ENCODE results near the gene PRDX5. TPM values are rescaled to one million over a fixed set of nuclear protein-coding genes. Genes with fewer than 3 reads are reported as not detected.

Gene PRDX5
- total RNA-seq, 4 donors from 2014 or later: 179 to 260 (median 181) TPM

- no peaks in the 10 kb centered on the region for H3K36me3 ChIP-seq
- H3K27me3 ChIP-seq: no peaks in the 10 kb centered on the region
- no peaks in the 10 kb centered on the region for H3K9me3 ChIP-seq
- no peak for ATAC-seq
- H3K4me3 ChIP-seq: no peak overlapping the region
- H3K4me1 ChIP-seq: peaks cover 0 to 3% (median 0%) of the 10 kb centered on the region in 3 donors
- 82% methylated on average over 2 of the region's 11 CpGs; no CpG with 5 or more reads in 1 of the 2 donors for WGBS, 2 donors (ENCODE audit: low coverage in 1 of 2)
- no peak for TF ChIP-seq EP300 (IDR thresholded peaks at IDR 0.05)
- TF ChIP-seq CTCF (IDR thresholded peaks at IDR 0.05): no peak
- TF ChIP-seq POLR2A (IDR thresholded peaks at IDR 0.05): no peak
- TF ChIP-seq POLR2AphosphoS5 (IDR thresholded peaks at IDR 0.05): no peak
- H3K27ac ChIP-seq: no peak overlapping the region
Measured at GRCh38 chr11:64349404-64349803, 31.5 kb downstream of the PRDX5 start.

GRCh38 chr11:64351136-64351631 is 33.3 kb downstream of the PRDX5 start:
- ATAC-seq: no peak

GRCh38 chr11:64352099-64352994 is 34.4 kb downstream of the PRDX5 start:
- H3K27ac ChIP-seq: no peak overlapping the region
- TF ChIP-seq POLR2AphosphoS5 (IDR thresholded peaks at IDR 0.05) (no peak), POLR2A (IDR thresholded peaks at IDR 0.05) (no peak), CTCF (IDR thresholded peaks at IDR 0.05) (no peak), EP300 (IDR thresholded peaks at IDR 0.05) (no peak)
- no peak overlapping the region for H3K4me3 ChIP-seq
- peaks cover 0 to 23% (median 4%) of the 10 kb centered on the region in 3 donors for H3K4me1 ChIP-seq
- H3K9me3 ChIP-seq: no peaks in the 10 kb centered on the region
- H3K27me3 ChIP-seq: no peaks in the 10 kb centered on the region
- ATAC-seq: no peak
- no peaks in the 10 kb centered on the region for H3K36me3 ChIP-seq
- WGBS, 2 donors (ENCODE audit: low coverage in 1 of 2): no CpG with 5 or more reads among the region's 33 CpGs

More at GRCh38 chr11:64351136-64351631, 33.3 kb downstream of the PRDX5 start:
- H3K4me1 ChIP-seq: peaks cover 0 to 19% (median 4%) of the 10 kb centered on the region in 3 donors
- no peak for TF ChIP-seq POLR2A (IDR thresholded peaks at IDR 0.05)
- TF ChIP-seq POLR2AphosphoS5 (IDR thresholded peaks at IDR 0.05): no peak
- TF ChIP-seq EP300 (IDR thresholded peaks at IDR 0.05): no peak
- TF ChIP-seq CTCF (IDR thresholded peaks at IDR 0.05): no peak
- no peaks in the 10 kb centered on the region for H3K9me3 ChIP-seq
- 81 to 100% methylated on average over 2 to 5 of the region's 18 CpGs for WGBS, 2 donors (ENCODE audit: low coverage in 1 of 2)
- no peaks in the 10 kb centered on the region for H3K27me3 ChIP-seq
- H3K4me3 ChIP-seq: no peak overlapping the region
- no peaks in the 10 kb centered on the region for H3K36me3 ChIP-seq
- H3K27ac ChIP-seq: no peak overlapping the region

- TF ChIP-seq POLR2AphosphoS5 (IDR thresholded peaks at IDR 0.05) (no peak), EP300 (IDR thresholded peaks at IDR 0.05) (no peak), CTCF (IDR thresholded peaks at IDR 0.05) (no peak), POLR2A (IDR thresholded peaks at IDR 0.05) (no peak)
- Histone ChIP-seq H3K27me3 (no peaks in the 10 kb centered on the region), H3K36me3 (no peaks in the 10 kb centered on the region), H3K4me3 (no peak overlapping the region), H3K4me1 (peaks cover 0 to 31% (median 9%) of the 10 kb centered on the region in 3 donors), H3K9me3 (no peaks in the 10 kb centered on the region), H3K27ac (no peak overlapping the region)
- ATAC-seq: no peak
- WGBS, 2 donors (ENCODE audit: low coverage in 1 of 2): 77% methylated on average over 6 of the region's 34 CpGs; no CpG with 5 or more reads in 1 of the 2 donors
Measured at GRCh38 chr11:64352995-64353714, 35.2 kb downstream of the PRDX5 start.
